ENCODE data around the gene SLC25A13.

- TF ChIP-seq CTCF (IDR thresholded peaks at IDR 0.05), result no peak
- no peak for TF ChIP-seq POLR2A (IDR thresholded peaks at IDR 0.05)
- TF ChIP-seq POLR2AphosphoS5 (IDR thresholded peaks at IDR 0.05), result no peak
Observed at GRCh38 chr7:96320442-96320841, 1.5 kb downstream of the SLC25A13 start.

Measured in breast epithelium (tissue), 3 donors.